Panc1 (cell line): ENCODE results near the gene ANKRD13A. TPM values are rescaled to one million over a fixed set of nuclear protein-coding genes. Genes with fewer than 3 reads are reported as not detected.

ENCODE experiments used
- ATAC-seq: fragments of 200-7000 bp; cut with Tn5 transposase; 2 replicates; pipeline ENCODE4 v1.9.1; 2020; ENCODE audit warnings: mild to moderate bottlenecking, moderate library complexity
- BruUV-seq: library from RNA; stranded (reverse); fragments of 400-500 nt; replicated peaks from 2 replicates; lab custom pipeline; 2021; lab: Mats Ljungman, UMichigan
- CTCF ChIA-PET: fragments of 300-600 bp; sonication (Branson Sonifier 250); formaldehyde crosslinking; loops from one replicate; lab custom pipeline; 2022; ENCODE audit warnings: antibody characterized with exemption; lab: Charles Lee
- POLR2A ChIA-PET: fragments of 300-600 bp; sonication (Branson Sonifier 250); formaldehyde crosslinking; loops from one replicate; lab custom pipeline; 2022; ENCODE audit warnings: antibody characterized with exemption; lab: Charles Lee
- DNase-seq: peaks from one replicate; pipeline ENCODE4 v3.0.0-alpha.2; 2010; ENCODE audit warnings: low read depth, low spot score
- H3K27ac ChIP-seq: 2 replicates; pipeline ENCODE4 v1.5.1; 2011; ENCODE audit warnings: mild to moderate bottlenecking, low read length, inconsistent platforms
- H3K27me3 ChIP-seq: fragments of 200-500 bp; sonication (Bioruptor generic); 2 replicates; pipeline ENCODE4 v1.6.0; 2014; ENCODE audit warnings: low read length, inconsistent platforms; ENCODE audit not compliant: control insufficient read depth, insufficient read depth
- H3K36me3 ChIP-seq: fragments of 200-500 bp; sonication (Bioruptor generic); 2 replicates; pipeline ENCODE4 v1.5.1; 2014; ENCODE audit warnings: inconsistent platforms, mild to moderate bottlenecking, low read length, moderate library complexity; ENCODE audit not compliant: control insufficient read depth, insufficient read depth
- H3K4me1 ChIP-seq: 2 replicates; pipeline ENCODE4 v1.5.1; 2011; ENCODE audit warnings: inconsistent platforms, mild to moderate bottlenecking, low read length, moderate library complexity; ENCODE audit not compliant: control insufficient read depth, insufficient read depth
- H3K4me3 ChIP-seq, 2 experiments: 2 replicates each; pipeline ENCODE4 v1.5.1; 2011 to 2012; ENCODE audit warnings: low read depth in 2 of 2, low read length in 2 of 2, mild to moderate bottlenecking in 2 of 2, inconsistent platforms in 1 of 2, moderate library complexity in 1 of 2
- H3K9me3 ChIP-seq: fragments of 200-500 bp; sonication (Bioruptor generic); 2 replicates; pipeline ENCODE4 v1.5.1; 2014; ENCODE audit warnings: low read depth, mild to moderate bottlenecking, inconsistent platforms, low read length, moderate library complexity; ENCODE audit not compliant: control insufficient read depth, insufficient read depth
- CTCF ChIP-seq: fragments of 450-650 bp; IDR thresholded peaks from 2 replicates; pipeline ENCODE4 v1.5.1; 2017; ENCODE audit warnings: mild to moderate bottlenecking
- POLR2AphosphoS5 ChIP-seq: IDR thresholded peaks from 2 replicates; pipeline ENCODE4 v1.6.1; 2012; ENCODE audit warnings: mild to moderate bottlenecking, low read depth, low read length, moderate library complexity
- REST ChIP-seq, 2 experiments: IDR thresholded peaks; 2 replicates each; pipeline ENCODE4 v1.6.1; 2011 to 2012; ENCODE audit warnings: low read depth in 2 of 2, control low read depth in 1 of 2, low read length in 1 of 2, mild to moderate bottlenecking in 1 of 2, moderate library complexity in 1 of 2; ENCODE audit not compliant: insufficient read depth in 1 of 2
- SIN3A ChIP-seq: IDR thresholded peaks from 2 replicates; pipeline ENCODE4 v1.6.1; 2012; ENCODE audit warnings: low read depth, mild to moderate bottlenecking, low read length, moderate library complexity, borderline replicate concordance; ENCODE audit not compliant: insufficient read depth
- TCF7L2 ChIP-seq: IDR thresholded peaks from 2 replicates; pipeline ENCODE4 v1.6.1; 2011; ENCODE audit warnings: mild to moderate bottlenecking, low read depth, low read length, inconsistent platforms
- in situ Hi-C: cut with HindIII; loops from 2 replicates; pipeline ENCODE4 v1.10.0; 2016; ENCODE audit warnings: low sequenced_read_pairs, low pct_unique_long_range_greater_than_20kb
- intact Hi-C: fragments of 100-400 bp; cut with micrococcal nuclease; formaldehyde crosslinking; loops from one replicate; pipeline ENCODE4 v1.10.0; 2022; ENCODE audit not compliant: unreplicated experiment
- total RNA-seq: library from RNA; stranded (reverse); gene quantifications from one replicate; pipeline ENCODE4 v1.2.1, GENCODE V29; 2021; ENCODE audit not compliant: unreplicated experiment

Gene ANKRD13A
- total RNA-seq, 1 experiment from 2014 or later: 34.4 TPM

GRCh38 chr12:109959411-109960093 lies 39.7 kb upstream of the ANKRD13A start:
- DNase-seq (no peak), ATAC-seq (no peak)
- H3K36me3 ChIP-seq: no peaks in the 10 kb centered on the region
- H3K4me3 ChIP-seq: no peak overlapping the region
- no peaks in the 10 kb centered on the region for H3K9me3 ChIP-seq
- in situ Hi-C loops (no loop called here), intact Hi-C loops (no loop called here)
- no peak overlapping the region for H3K27ac ChIP-seq
- no TSS peak for BruUV-seq
- no peak for TF ChIP-seq REST (IDR thresholded peaks at IDR 0.05; ENCODE audit: insufficient read depth in 1 of 2, low read depth in 2 of 2, low read length in 1 of 2)
- TF ChIP-seq TCF7L2: no peak
- no peak for TF ChIP-seq SIN3A
- TF ChIP-seq POLR2AphosphoS5: no peak
- no peak for TF ChIP-seq CTCF
- CTCF ChIA-PET: no interaction called here
- no peaks in the 10 kb centered on the region for H3K27me3 ChIP-seq
- POLR2A ChIA-PET: no interaction called here
- no peaks in the 10 kb centered on the region for H3K4me1 ChIP-seq

- Histone ChIP-seq H3K4me1 (no peaks in the 10 kb centered on the region), H3K4me3 (no peak overlapping the region), H3K27me3 (no peaks in the 10 kb centered on the region), H3K9me3 (no peaks in the 10 kb centered on the region), H3K27ac (no peak overlapping the region), H3K36me3 (no peaks in the 10 kb centered on the region)
- intact Hi-C loops: no loop called here
- TF ChIP-seq SIN3A (no peak), REST (IDR thresholded peaks at IDR 0.05; ENCODE audit: insufficient read depth in 1 of 2, low read depth in 2 of 2, low read length in 1 of 2) (no peak), CTCF (no peak), POLR2AphosphoS5 (no peak)
- ChIA-PET POLR2A (no interaction called here), CTCF (no interaction called here)
- BruUV-seq: no TSS peak
- in situ Hi-C loops: no loop called here
- DNase-seq (no peak), ATAC-seq (no peak)
Measured at GRCh38 chr12:109961201-109961600, 38.0 kb upstream of the ANKRD13A start.
